Ramos (cell line): ENCODE results near the gene SOAT1.

ENCODE experiments used
- in situ Hi-C: fragments of 300-500 bp; cut with MboI; formaldehyde crosslinking; loops from one replicate; pipeline ENCODE4 v1.14.3; 2022; ENCODE audit warnings: low sequenced_read_pairs; ENCODE audit not compliant: unreplicated experiment

The SOAT1 gene

DNA sequence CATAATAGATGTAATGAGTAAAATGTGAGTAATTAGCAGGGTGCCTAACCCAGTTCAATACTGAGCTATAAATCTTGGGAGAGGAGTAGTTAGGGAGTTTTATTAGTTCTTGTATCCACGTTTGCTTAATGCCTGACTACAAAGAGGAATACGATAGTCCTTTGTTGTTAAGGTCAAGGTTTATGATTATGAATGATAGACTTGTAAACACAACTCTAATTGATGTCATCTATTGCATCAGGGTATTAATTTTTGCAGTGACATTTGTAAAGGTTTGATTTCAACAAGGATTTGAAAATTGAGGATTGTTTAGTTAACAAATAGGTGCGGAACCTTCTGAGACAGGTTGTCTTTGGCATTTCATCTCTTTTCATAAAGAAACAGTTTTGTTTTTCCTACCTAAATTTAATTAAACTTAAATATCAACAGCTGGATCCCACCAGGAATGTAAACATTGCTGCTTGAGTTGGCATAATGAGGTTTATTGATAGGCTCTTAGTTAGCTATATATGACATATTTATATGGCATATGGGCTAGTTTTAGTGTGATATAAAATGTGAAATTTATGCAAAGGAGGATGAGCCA is 9.7 kb downstream of the SOAT1 start:
- in situ Hi-C loops: no loop called here

DNA sequence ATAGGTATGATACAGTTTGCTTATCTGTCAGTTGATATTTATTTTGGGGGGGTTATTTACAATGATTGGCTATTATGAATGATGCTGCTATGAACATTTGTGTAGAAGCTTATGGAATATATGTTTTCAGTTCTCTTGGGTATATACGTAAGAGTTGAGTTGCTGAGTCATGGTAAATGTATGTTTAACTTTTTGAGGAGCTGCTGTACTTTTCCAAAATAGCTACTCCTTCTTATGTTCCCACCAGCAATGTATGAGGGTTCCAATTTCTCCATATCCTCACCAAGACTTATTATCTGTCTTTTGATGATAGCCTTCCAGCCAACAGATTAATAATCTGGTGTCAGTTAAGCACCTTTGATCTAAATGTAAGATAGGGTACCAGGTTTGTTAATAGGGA is 11.9 kb downstream of the SOAT1 start:
- in situ Hi-C loops: no loop called here

DNA sequence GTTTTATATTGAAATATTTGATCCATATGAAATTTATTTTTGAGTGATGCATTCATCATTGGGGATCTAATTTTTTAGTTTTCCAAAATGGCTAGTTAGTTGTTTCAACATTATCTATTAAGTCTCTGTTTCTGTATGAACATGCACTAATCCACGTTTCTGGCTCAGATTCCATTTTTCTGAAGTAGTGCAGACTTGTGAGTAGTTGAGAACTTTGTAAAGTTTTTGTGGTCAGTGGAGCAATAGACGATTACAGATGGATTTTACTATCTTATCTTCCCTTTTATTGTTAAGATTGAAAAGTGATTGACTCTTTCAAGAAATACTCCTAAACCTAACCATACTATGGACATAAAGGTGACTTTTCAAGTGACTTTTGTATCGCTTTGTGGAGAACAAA is 16.7 kb downstream of the SOAT1 start:
- in situ Hi-C loops: no loop called here

- in situ Hi-C loops: no loop called here
These were observed 17.1 kb downstream of the SOAT1 start for GRCh38 chr1:179310721-179311120.

GRCh38 chr1:179311149-179311700 is 17.6 kb downstream of the SOAT1 start:
- in situ Hi-C loops: no loop called here

GRCh38 chr1:179313004-179313403 is 19.4 kb downstream of the SOAT1 start:
- in situ Hi-C loops: no loop called here

- in situ Hi-C loops: no loop called here
These were observed 21.3 kb downstream of the SOAT1 start for GRCh38 chr1:179314928-179315327.

DNA sequence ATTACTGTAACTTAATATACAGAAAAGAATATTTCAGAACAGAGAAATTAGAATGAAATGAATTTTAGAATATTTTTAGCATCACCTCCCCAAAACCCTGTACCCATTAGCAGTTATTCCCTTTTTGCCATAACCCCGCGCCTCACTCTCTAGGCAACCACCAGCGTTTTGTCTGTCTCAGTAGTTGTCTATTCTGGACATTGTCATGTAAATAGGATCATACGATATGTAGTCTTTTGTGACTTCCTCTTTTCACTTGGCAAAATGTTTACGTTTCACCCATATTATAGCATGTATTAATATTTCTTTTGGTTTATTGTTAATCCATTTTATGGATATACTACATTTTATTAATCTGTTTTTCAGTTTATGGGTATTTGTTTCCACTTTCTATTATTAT is 24.9 kb downstream of the SOAT1 start:
- in situ Hi-C loops: no loop called here

GRCh38 chr1:179321533-179322216 is 28.1 kb downstream of the SOAT1 start:
- in situ Hi-C loops: no loop called here

DNA sequence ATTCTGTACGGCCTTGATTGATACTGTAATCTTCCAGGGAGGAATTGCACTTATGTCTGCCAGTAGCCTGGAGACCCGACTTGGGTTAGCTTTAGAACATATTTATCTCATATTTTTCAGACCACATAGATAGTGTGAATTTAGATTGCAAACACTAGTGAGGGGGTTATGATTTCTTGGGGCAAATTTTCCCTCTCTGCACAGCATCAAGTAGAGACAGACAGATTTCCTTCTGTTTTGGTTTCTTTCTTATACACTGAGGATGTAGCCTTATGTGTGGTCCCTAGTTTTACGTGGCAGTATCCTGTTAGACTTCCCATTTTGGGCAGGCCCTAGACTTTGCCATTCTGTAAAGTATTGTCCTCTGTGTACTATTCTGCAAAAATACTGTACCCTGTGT is 29.0 kb downstream of the SOAT1 start:
- in situ Hi-C loops: no loop called here

- in situ Hi-C loops: no loop called here
These were observed 29.8 kb downstream of the SOAT1 start for GRCh38 chr1:179323436-179323835.

- in situ Hi-C loops: no loop called here
These were observed 32.2 kb downstream of the SOAT1 start for GRCh38 chr1:179325836-179326235.

- in situ Hi-C loops: no loop called here
These were observed 33.1 kb downstream of the SOAT1 start for GRCh38 chr1:179326746-179327145.

DNA sequence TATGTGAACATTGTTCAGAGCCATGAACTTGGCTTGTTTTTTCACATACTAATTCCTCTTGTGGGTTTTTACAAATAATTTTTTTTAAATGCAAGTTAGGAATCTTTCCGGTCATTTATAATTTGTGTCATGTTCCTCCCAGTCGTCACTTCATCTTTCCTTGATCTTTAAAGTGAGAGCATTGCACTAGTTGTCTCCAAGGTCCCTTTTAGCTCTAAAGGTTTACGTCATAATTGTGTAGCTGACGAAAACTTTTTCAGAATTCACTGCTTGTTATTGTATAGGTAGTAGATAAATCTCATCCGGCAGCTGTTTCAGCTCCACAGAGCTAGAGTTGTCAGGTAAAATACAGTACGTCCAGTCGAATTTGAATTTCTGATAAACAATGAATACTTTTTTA is 33.6 kb downstream of the SOAT1 start:
- in situ Hi-C loops: no loop called here

GRCh38 chr1:179327679-179328078 is 34.1 kb downstream of the SOAT1 start:
- in situ Hi-C loops: no loop called here

- in situ Hi-C loops: no loop called here
These were observed 36.3 kb downstream of the SOAT1 start for GRCh38 chr1:179329862-179330261.

- in situ Hi-C loops: no loop called here
These were observed 40.8 kb downstream of the SOAT1 start for GRCh38 chr1:179334440-179334839.

DNA sequence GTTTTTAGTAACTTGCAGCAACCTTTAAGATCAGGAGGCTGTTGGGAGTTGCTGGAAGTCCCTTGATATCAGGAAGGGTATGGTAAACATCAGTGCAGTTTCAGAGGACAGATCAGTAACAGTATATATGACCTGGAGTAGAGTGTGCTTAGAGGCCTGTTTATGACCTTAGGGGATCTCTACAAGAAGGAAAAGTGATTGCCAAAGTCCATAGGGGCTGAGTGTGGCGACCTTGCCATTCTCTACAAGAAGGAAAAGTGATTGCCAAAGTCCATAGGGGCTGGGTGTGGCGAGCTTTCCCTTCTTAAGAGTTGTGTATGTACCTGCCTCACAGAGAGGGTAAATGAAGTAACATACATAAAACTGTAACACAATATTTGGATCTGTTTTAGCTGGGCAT is 43.7 kb downstream of the SOAT1 start:
- in situ Hi-C loops: no loop called here

DNA sequence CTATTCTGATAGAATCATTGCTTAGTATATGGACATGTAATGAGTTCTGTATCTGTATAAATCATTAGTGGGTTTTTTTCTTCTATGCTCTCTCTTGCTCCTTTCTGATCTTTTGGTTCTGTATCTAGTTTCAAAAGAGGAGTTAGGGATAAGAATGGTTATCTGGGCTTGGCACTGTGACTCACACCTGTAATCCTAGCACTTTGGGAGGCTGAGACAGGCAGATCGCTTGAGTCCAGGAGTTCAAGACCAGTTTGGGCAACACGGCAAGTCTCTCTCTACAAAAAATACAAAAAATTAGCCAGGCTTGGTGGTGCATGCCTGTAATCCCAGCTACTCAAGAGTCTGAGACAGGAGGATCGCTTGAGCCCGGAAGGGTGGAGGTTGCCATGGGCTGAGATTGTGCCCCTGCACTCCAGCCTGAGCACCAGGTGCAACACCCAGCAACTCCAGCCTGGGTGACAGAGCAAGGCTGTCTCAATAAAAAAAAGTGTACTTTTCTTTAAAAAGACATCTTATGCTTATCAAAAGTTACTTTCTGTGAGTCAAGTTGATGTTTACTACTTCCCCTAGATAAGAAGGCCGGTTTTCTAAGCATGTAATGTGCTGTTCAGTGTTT is 44.5 kb downstream of the SOAT1 start:
- in situ Hi-C loops: no loop called here

DNA sequence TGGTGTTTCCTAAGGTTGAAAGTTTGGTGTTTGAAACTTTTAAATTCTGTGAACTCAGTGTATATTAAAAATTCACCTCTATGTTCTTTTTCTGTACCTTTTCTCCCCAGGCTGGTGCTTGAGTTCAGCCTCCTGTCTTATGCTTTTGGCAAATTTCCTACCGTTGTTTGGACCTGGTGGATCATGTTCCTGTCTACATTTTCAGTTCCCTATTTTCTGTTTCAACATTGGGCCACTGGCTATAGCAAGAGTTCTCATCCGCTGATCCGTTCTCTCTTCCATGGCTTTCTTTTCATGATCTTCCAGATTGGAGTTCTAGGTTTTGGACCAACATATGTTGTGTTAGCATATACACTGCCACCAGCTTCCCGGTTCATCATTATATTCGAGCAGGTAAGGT is 47.3 kb downstream of the SOAT1 start:
- in situ Hi-C loops: no loop called here

DNA sequence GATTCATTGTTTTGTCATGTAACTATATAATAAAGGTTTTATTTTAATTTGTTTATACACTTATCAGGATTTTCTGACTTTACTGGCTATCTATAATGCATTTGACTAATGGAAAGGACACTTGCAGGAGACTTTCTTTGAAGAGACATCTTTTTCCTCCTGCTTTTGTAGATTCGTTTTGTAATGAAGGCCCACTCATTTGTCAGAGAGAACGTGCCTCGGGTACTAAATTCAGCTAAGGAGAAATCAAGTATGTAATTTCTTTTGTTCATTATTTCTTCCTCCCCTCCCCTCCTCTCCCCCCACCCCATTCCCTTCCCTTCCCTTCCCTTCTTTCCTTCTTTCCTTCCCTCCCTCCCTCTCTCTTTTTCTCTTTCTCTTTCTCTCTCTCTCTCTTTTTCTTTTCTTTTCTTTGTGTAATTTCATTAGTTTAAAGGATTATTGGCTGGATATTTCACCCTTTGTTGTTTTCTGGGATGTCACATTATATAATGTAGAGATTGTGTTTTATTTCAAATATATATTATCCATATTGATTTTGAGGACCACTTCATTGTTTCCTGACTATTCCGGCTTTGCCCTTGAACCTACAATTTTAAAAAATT is 48.4 kb downstream of the SOAT1 start:
- in situ Hi-C loops: no loop called here
